Neural cell (in vitro differentiated cells): Measurements from ENCODE around the gene HAGHL. TPM values are rescaled to one million over a fixed set of nuclear protein-coding genes. Genes with fewer than 3 reads are reported as not detected.

ENCODE experiments used
- H2AFZ ChIP-seq: fragments of 200-600, 300-800 bp; sonication (generic), shearing (Covaris generic); 2 replicates; pipeline ENCODE4 v1.6.0; 2014; ENCODE audit warnings: low read depth, mild to moderate bottlenecking, antibody characterized with exemption, low read length, moderate library complexity
- H3F3A ChIP-seq: fragments of 200-600 bp; shearing (Covaris generic); 2 replicates; pipeline ENCODE4 v1.6.1; 2016; ENCODE audit warnings: mild to moderate bottlenecking, moderate library complexity, mixed read lengths, antibody characterized with exemption, low read length; ENCODE audit not compliant: insufficient read depth, poor library complexity, severe bottlenecking
- H3K27ac ChIP-seq: fragments of 200-600, 300-800 bp; sonication (generic), shearing (Covaris generic); 2 replicates; pipeline ENCODE4 v1.5.1; 2014; ENCODE audit warnings: mild to moderate bottlenecking, low read length, moderate library complexity
- H3K27me3 ChIP-seq: fragments of 300-800, 200-600 bp; sonication (generic), shearing (Covaris generic); 2 replicates; pipeline ENCODE4 v1.6.0; 2014; ENCODE audit warnings: mild to moderate bottlenecking, low read depth, low read length, moderate library complexity; ENCODE audit not compliant: insufficient read depth
- H3K36me3 ChIP-seq: fragments of 300-800, 200-600 bp; sonication (generic), shearing (Covaris generic); 2 replicates; pipeline ENCODE4 v1.5.1; 2014; ENCODE audit warnings: mild to moderate bottlenecking, antibody characterized with exemption, low read length, moderate library complexity; ENCODE audit not compliant: insufficient read depth
- H3K4me2 ChIP-seq: fragments of 300-800, 200-600 bp; sonication (generic), shearing (Covaris generic); 2 replicates; pipeline ENCODE4 v1.6.0; 2014; ENCODE audit warnings: mild to moderate bottlenecking, low read length
- H3K4me3 ChIP-seq: fragments of 300-800, 200-600 bp; sonication (generic), shearing (Covaris generic); 2 replicates; pipeline ENCODE4 v1.5.1; 2014; ENCODE audit warnings: mild to moderate bottlenecking, low read length, moderate library complexity
- H3K79me2 ChIP-seq: fragments of 200-600 bp; shearing (Covaris generic); replicated peaks from 2 replicates; pipeline ENCODE4 v1.6.0; 2014; ENCODE audit warnings: mild to moderate bottlenecking, low read length, moderate library complexity; ENCODE audit not compliant: insufficient read depth
- H3K9ac ChIP-seq: fragments of 300-800, 200-600 bp; sonication (generic), shearing (Covaris generic); 2 replicates; pipeline ENCODE4 v1.6.1; 2016; ENCODE audit warnings: mild to moderate bottlenecking, low read length, mixed read lengths
- H3K9me2 ChIP-seq: fragments of 200-600 bp; shearing (Covaris generic); 2 replicates; pipeline ENCODE4 v1.6.1; 2016; ENCODE audit warnings: mild to moderate bottlenecking, low read length, mixed read lengths; ENCODE audit not compliant: insufficient read depth
- H3K9me3 ChIP-seq: fragments of 200-600, 300-800 bp; sonication (generic), shearing (Covaris generic); 2 replicates; pipeline ENCODE4 v1.6.1; 2016; ENCODE audit warnings: mild to moderate bottlenecking, mixed run types, low read length, moderate library complexity, mixed read lengths
- H4K20me1 ChIP-seq: fragments of 200-600 bp; shearing (Covaris generic); 2 replicates; pipeline ENCODE4 v1.6.1; 2016; ENCODE audit warnings: mild to moderate bottlenecking, mixed run types; ENCODE audit not compliant: insufficient read depth
- CTCF ChIP-seq: fragments of 450-650 bp; IDR thresholded peaks from 2 replicates; pipeline ENCODE4 v1.5.1; 2014; ENCODE audit warnings: antibody characterized with exemption, mild to moderate bottlenecking, moderate library complexity; ENCODE audit not compliant: poor library complexity, severe bottlenecking
- EP300 ChIP-seq: fragments of 450-650 bp; conservative IDR thresholded peaks from 2 replicates; pipeline ENCODE4 v1.6.1; 2014; ENCODE audit warnings: antibody characterized with exemption, mild to moderate bottlenecking, moderate library complexity; ENCODE audit not compliant: poor library complexity, severe bottlenecking
- EZH2 ChIP-seq: fragments of 200-600, 300-800 bp; shearing (Covaris generic), sonication (generic); IDR thresholded peaks from 2 replicates; pipeline ENCODE4 v1.6.1; 2014; ENCODE audit warnings: antibody characterized with exemption, low read length, borderline replicate concordance, mild to moderate bottlenecking; ENCODE audit not compliant: insufficient read depth, poor library complexity, severe bottlenecking
- MXI1 ChIP-seq: fragments of 450-650 bp; conservative IDR thresholded peaks from 2 replicates; pipeline ENCODE4 v1.6.1; 2014; ENCODE audit warnings: antibody characterized with exemption, mild to moderate bottlenecking; ENCODE audit not compliant: poor library complexity, severe bottlenecking
- POLR2AphosphoS5 ChIP-seq: IDR thresholded peaks from 2 replicates; pipeline ENCODE4 v1.6.1; 2012
- RAD21 ChIP-seq: fragments of 450-650 bp; conservative IDR thresholded peaks from 2 replicates; pipeline ENCODE4 v1.6.1; 2014; ENCODE audit warnings: antibody characterized with exemption, mild to moderate bottlenecking, moderate library complexity
- REST ChIP-seq: IDR thresholded peaks from 2 replicates; pipeline ENCODE4 v1.6.1; 2012; ENCODE audit warnings: borderline replicate concordance
- SMC3 ChIP-seq: fragments of 450-650 bp; conservative IDR thresholded peaks from 2 replicates; pipeline ENCODE4 v1.6.1; 2014; ENCODE audit warnings: antibody characterized with exemption, mild to moderate bottlenecking, moderate library complexity; ENCODE audit not compliant: poor library complexity
- TAF1 ChIP-seq: IDR thresholded peaks from 2 replicates; pipeline ENCODE4 v1.6.1; 2012; ENCODE audit warnings: low read depth
- polyA plus RNA-seq: library from polyadenylated mRNA; depleted of rRNA; stranded (reverse); fragments of >200 nt; gene quantifications from 2 replicates; pipeline ENCODE4 v1.2.3, GENCODE V29; 2014

The HAGHL gene
- polyA plus RNA-seq, 1 donor from 2014 or later = 28.3 TPM

GRCh38 chr16:765488-765865, 38.6 kb downstream of the HAGHL start:
- no peaks in the 10 kb centered on the region for H4K20me1 ChIP-seq
- no peaks in the 10 kb centered on the region for H3K27me3 ChIP-seq
- no peaks in the 10 kb centered on the region for H3K9me2 ChIP-seq
- no peak overlapping the region for H3K9ac ChIP-seq
- no peaks in the 10 kb centered on the region for H3K36me3 ChIP-seq
- no peak overlapping the region for H3K4me3 ChIP-seq
- TF ChIP-seq REST (no peak), MXI1 (no peak)
- no peaks in the 10 kb centered on the region for H3F3A ChIP-seq
- H3K9me3 ChIP-seq = no peaks in the 10 kb centered on the region
- H3K27ac ChIP-seq = no peak overlapping the region
- H2AFZ ChIP-seq = no peak overlapping the region
- H3K79me2 ChIP-seq = no peaks in the 10 kb centered on the region
- H3K4me2 ChIP-seq = no peak overlapping the region

GRCh38 chr16:766008-766819, 39.3 kb downstream of the HAGHL start:
- Histone ChIP-seq H3K4me2 (no peak overlapping the region), H3K9ac (no peak overlapping the region)

More at GRCh38 chr16:766008-766819, 39.3 kb downstream of the HAGHL start:
- no peak overlapping the region for H3K27ac ChIP-seq
- no peaks in the 10 kb centered on the region for H3K9me3 ChIP-seq
- no peaks in the 10 kb centered on the region for H4K20me1 ChIP-seq
- TF ChIP-seq POLR2AphosphoS5 (no peak), CTCF (no peak), REST (no peak), RAD21 (no peak), SMC3 (no peak), MXI1 (no peak), TAF1 (no peak), EZH2 (no peak), EP300 (no peak)
- H2AFZ ChIP-seq = no peak overlapping the region
- H3K4me3 ChIP-seq = no peak overlapping the region
- no peaks in the 10 kb centered on the region for H3K9me2 ChIP-seq
- H3K79me2 ChIP-seq = no peaks in the 10 kb centered on the region
- H3K27me3 ChIP-seq = no peaks in the 10 kb centered on the region
- no peaks in the 10 kb centered on the region for H3F3A ChIP-seq
- no peaks in the 10 kb centered on the region for H3K36me3 ChIP-seq
